B cell (primary cell): ENCODE results near the gene DDX54.

Source experiments
- EZH2 ChIP-seq: IDR thresholded peaks from 2 replicates; pipeline ENCODE4 v1.6.1; 2012; ENCODE audit warnings: borderline replicate concordance, low read depth, mild to moderate bottlenecking, moderate library complexity, low read length; ENCODE audit not compliant: insufficient read depth, poor library complexity, severe bottlenecking
- TF ChIP-seq, protein P1 (sequence below): fragments of 200-600 bp; IDR thresholded peaks from one replicate; pipeline ENCODE4 v1.8.0; 2022; ENCODE audit warnings: antibody characterized with exemption, mild to moderate bottlenecking

DNA sequence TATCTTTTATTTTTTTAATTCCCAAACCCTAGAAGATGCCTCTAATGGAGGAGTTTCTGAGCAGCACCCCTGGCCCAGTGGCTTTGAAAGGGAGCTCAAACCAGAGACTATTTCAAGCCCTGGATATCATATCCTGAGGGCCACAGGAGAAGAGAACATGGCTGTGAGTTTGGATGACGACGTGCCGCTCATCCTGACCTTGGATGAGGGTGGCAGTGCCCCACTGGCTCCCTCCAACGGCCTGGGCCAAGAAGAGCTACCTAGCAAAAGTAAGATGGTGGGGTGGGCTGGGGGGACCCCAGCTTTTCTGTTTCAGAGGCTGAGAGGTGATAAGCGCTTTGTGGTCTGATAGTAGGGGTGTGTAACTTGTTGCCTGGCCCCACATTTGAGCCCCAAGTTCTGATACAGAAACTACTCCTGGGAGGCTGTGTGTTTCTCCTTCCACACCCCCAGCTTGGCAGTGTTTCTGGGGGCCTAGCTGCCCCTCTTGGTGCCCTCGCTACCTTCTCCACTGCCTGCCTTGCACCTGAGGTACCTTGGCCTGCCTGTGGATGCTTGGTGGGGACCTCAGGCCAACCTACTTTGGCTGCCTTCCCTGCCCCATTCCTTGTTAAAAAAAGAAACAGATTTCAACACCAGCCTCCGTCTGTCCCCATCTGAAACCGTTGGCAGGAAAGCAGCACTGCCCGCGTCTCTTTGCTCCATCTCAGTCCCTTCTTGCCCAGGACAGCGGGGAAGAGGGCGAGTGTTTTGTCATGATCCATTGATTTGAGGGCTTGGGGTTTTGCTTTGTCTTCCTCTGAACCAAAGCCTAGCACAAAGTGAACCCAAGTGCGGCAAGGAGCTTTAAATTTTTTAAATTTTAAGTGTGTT lies 41.7 kb upstream of the DDX54 start:
- no peak for TF ChIP-seq EZH2
- TF ChIP-seq, protein P1, sequence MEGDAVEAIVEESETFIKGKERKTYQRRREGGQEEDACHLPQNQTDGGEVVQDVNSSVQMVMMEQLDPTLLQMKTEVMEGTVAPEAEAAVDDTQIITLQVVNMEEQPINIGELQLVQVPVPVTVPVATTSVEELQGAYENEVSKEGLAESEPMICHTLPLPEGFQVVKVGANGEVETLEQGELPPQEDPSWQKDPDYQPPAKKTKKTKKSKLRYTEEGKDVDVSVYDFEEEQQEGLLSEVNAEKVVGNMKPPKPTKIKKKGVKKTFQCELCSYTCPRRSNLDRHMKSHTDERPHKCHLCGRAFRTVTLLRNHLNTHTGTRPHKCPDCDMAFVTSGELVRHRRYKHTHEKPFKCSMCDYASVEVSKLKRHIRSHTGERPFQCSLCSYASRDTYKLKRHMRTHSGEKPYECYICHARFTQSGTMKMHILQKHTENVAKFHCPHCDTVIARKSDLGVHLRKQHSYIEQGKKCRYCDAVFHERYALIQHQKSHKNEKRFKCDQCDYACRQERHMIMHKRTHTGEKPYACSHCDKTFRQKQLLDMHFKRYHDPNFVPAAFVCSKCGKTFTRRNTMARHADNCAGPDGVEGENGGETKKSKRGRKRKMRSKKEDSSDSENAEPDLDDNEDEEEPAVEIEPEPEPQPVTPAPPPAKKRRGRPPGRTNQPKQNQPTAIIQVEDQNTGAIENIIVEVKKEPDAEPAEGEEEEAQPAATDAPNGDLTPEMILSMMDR: no peak
